Activated CD4-positive, alpha-beta T cell treated with anti-CD3 and anti-CD28 coated beads for 24 hours (primary cell): ENCODE measurements around the gene RYR1.
"Not testable (repeated sequence)": the region's sequence is repeated elsewhere in the genome, so short reads cannot be mapped to it uniquely, and the experiment has no call there.

Source experiments
- DNase-seq, 2 donors: peaks; one replicate each; pipeline ENCODE4 v3.0.0-alpha.2; 2020; ENCODE audit warnings: low read depth in 2 of 2

Gene RYR1

GRCh38 chr19:38561658-38562057 is 128.2 kb downstream of the RYR1 start:
- no peak for DNase-seq

- DNase-seq, result no peak
These were observed 128.6 kb downstream of the RYR1 start for GRCh38 chr19:38562096-38562495.

GRCh38 chr19:38563475-38563874 is 130.0 kb downstream of the RYR1 start:
- no peak for DNase-seq

DNA sequence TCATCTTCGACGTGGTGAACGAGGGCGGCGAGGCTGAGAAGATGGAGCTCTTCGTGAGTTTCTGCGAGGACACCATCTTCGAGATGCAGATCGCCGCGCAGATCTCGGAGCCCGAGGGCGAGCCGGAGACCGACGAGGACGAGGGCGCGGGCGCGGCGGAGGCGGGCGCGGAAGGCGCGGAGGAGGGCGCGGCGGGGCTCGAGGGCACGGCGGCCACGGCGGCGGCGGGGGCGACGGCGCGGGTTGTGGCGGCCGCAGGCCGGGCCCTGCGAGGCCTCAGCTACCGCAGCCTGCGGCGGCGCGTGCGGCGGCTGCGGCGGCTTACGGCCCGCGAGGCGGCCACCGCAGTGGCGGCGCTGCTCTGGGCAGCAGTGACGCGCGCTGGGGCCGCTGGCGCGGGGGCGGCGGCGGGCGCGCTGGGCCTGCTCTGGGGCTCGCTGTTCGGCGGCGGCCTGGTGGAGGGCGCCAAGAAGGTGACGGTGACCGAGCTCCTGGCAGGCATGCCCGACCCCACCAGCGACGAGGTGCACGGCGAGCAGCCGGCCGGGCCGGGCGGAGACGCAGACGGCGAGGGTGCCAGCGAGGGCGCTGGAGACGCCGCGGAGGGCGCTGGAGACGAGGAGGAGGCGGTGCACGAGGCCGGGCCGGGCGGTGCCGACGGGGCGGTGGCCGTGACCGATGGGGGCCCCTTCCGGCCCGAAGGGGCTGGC is 131.6 kb downstream of the RYR1 start:
- no peak for DNase-seq

DNA sequence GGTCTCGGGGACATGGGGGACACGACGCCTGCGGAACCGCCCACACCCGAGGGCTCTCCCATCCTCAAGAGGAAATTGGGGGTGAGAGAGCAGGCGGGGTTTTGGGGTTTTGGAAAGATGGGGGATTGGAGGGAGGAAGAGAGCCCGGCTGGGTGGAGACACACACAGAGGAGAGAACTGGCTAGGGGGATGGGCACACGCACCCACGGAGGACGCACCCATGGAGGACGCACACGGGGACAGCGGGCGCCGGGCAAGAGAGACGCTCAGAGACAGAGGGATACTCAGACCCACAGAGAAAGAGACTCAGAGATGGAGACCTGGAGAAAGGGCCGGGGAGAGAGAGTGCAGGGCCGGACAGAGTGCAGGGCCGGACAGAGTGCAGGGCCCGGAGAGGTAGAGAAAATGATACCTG is 132.2 kb downstream of the RYR1 start:
- DNase-seq, result no peak

- DNase-seq, result no peak
These were observed 136.0 kb downstream of the RYR1 start for GRCh38 chr19:38569368-38569983.

DNA sequence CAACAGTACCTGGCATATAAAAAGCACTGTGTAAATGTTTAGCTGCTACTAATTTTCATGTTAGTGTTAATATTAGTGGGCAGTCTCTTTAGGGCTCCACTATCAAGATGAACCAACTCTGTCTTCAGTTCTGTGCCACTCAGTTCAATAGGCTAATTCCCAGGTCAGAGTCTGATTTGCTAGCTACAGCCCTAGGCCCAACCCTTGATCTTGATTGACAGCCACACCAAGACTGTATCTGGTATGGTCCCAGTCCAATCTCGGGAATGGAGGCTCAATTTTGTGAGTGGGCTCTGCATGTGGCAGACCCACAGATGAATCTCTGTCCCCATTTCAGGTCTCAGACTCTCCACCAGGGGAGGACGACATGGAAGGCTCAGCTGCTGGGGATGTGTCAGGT is 138.2 kb downstream of the RYR1 start:
- no peak for DNase-seq

GRCh38 chr19:38577826-38578225 is 144.3 kb downstream of the RYR1 start:
- DNase-seq, result no peak

- not testable (repeated sequence) for DNase-seq
These were observed 145.8 kb downstream of the RYR1 start for GRCh38 chr19:38579304-38579703.

DNA sequence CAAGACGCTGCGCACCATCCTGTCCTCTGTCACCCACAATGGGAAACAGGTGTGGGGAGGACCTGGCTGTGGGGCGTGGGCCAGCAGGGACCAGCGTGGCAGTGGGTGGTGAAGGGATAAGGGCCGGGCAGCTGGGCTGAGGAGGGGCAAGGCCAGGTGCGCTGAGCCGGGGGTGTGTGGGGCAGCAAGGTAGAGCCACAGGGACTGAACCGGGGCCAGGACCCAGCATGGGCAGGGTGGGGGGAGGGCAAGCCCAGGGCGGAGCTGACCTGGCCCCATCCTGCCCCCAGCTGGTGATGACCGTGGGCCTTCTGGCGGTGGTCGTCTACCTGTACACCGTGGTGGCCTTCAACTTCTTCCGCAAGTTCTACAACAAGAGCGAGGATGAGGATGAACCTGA is 146.6 kb downstream of the RYR1 start:
- DNase-seq, result no peak

- no peak for DNase-seq
These were observed 149.9 kb downstream of the RYR1 start for GRCh38 chr19:38583219-38583984.

DNA sequence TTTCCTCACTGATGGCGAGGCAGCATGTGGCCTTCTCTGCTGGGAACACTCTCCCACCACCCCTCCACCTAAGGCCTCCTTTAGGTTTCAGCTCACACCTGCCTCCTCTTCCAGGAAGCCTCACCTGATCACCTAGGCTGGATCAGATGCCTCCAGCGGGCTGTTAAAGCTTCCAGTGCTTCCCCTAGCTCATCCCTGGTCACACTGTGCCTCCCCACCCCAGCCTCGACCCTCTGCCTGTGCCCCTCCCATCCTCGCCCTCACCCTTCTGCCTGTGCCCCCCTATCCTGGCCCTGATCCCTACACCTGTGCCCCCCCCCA is 150.5 kb downstream of the RYR1 start:
- DNase-seq, result no peak

DNA sequence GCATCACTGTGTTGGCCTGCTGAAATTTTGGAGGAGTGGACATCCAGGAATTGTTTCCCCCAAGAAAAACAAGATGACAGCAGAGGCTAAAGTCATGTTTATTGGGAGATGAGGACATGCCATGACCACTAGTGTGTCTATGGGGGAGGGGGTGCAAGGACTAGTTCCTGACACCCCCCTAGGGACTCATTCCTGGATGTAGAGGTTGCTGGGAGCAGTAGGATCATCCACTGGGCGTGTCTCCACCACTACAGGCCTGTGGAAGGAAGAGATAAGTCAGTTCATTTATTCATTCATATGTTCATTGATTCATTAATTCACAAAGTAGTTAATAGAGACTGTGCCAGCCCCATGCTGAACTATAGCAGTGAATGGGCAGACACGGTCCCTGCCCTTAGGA is 154.1 kb downstream of the RYR1 start:
- no peak for DNase-seq

GRCh38 chr19:38588041-38588440 is 154.6 kb downstream of the RYR1 start:
- no peak for DNase-seq

DNA sequence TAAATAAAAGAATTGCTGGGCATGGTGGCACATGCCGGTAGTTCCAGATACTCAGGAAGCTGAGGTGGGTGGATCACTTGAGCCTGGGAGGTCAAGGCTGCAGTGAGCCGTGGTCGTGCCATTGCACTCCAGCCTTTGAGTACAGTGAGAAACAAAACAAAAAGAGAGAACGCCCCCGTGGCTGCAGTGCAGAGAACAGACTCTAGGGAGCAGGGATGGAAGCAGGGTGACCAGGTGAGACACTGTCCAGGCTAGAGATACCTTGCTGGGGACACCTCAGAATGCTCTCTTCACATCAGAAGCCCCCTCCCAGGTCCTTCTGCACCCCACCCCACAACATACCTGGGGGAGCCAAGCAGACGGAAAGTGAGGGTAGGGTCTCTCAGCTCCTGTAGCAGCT is 159.4 kb downstream of the RYR1 start:
- no peak for DNase-seq

DNA sequence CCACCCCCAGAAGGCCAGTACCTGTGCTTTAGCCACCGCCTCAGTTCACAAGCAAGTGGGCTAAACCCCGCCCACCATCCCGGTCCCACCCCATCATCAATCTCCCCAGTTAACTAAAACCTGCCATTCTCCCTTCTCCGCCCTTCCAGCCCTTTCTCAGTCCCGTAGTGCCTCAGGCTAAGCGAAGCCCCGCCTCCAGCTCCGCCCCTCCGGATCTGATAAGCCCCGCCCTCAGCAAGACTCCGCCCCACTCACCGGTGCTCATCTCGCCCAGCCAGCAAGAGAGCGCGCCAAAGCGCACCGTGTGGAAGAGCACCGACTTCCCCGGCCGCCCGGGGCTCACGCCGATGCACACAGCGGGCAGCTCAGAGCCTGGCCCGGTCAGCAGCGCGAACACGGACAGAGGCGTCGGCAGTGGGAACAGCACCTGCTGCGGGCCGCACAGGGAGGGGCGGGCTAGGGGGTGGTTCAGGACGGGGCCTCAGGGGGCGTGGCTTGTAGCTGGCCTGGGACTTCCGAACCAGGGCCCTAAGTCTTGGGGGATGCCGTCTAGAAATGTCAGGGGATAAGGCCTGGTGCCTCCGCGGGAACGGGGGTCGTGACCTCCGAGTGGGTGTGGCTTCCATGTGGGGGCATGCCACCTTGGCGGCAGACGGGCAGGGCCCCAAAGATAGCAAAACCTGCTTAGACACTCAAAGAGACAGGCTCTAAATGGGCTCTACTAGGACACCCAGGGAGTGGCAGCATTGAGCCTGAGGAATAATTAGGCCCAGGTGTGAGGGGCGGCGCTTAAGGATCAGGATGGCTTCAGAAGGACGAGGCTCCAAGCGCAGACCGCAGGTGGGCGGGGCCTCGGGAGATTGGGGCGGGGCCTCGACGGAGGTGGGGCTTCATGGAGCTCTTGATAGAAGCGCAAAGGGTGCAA is 162.8 kb downstream of the RYR1 start:
- DNase-seq, result peak; percentile 16 to 26

DNA sequence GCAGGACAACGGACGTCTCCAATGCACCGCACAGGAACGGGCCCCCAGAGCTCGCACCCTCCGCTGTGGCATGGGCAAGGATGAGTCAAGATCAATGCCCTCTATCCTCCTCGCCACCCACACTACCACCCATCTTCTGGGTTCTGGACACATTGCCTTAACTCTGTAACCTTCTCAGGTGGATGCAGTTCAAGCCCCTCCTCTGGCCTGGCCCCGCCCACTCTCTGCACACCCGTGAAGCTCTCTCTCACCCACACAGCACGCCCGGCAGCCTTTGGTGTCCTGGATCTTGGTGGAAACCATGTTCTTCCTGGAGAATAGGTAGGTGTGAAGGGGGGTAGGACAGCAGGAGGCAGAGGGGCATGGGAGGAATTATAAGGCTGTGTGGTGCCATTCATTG is 163.6 kb downstream of the RYR1 start:
- DNase-seq, result no peak

GRCh38 chr19:38599722-38600121 is 166.2 kb downstream of the RYR1 start:
- no peak for DNase-seq

DNA sequence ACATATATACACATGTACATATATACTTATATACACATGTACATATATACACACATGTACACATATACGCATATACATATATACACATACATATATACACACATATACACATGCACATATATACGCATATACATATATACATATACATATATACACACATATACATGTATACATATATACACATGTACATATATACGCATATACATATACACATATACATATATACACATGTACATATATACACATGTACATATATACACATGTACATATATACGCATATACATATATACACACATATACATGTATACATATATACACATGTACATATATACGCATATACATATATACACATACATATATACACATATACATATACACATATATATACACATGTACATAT is 169.4 kb downstream of the RYR1 start:
- not testable (repeated sequence) for DNase-seq

DNA sequence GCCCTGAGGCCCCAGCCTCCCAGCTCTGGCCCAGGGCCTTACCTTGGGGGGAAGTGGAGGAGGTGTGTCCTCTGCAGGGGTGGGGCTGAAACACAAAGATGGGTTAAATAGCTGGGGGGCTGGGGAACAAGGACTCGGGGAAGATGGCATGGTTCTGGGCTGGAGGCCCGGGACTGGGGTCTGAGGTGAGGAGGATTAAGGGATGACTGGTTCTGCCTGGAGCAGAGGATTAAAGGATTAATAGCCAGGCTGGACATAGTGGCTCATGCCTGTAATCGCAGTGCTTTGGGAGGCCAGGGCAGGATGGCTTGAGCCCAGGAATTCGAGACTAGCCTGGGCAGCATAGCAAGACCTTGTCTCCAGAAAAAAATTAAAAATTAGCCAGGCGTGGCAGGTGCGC is 172.6 kb downstream of the RYR1 start:
- no peak for DNase-seq

DNA sequence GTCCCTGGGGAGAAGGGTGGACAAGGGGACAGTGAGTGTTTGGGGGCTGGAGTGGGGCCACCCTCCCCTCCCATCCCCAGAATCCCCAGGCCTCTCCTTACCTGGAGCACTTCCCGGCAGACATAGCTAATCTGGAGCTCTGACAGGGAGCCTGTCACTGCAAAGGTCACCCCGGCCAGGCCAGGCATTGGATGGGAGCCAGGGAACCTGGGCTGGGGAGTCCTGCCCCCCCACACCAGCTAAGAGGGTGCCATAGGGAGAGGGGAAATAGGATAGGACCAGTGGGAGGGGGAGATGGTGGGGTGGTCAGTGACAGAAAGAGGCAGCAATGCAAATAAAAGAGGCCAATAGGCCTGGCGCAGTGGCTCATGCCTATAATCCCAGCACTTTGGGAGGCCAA is 180.8 kb downstream of the RYR1 start:
- DNase-seq, result no peak

- DNase-seq, result no peak
These were observed 181.6 kb downstream of the RYR1 start for GRCh38 chr19:38615007-38615581.
